Measurements from ENCODE around the gene CPA1. TPM values are rescaled to one million over a fixed set of nuclear protein-coding genes. Genes with fewer than 3 reads are reported as not detected.
A peak's percentile ranks its signal among the peaks of the same experiment; 100 is the strongest.

Gene CPA1
- not detected for total RNA-seq

DNA sequence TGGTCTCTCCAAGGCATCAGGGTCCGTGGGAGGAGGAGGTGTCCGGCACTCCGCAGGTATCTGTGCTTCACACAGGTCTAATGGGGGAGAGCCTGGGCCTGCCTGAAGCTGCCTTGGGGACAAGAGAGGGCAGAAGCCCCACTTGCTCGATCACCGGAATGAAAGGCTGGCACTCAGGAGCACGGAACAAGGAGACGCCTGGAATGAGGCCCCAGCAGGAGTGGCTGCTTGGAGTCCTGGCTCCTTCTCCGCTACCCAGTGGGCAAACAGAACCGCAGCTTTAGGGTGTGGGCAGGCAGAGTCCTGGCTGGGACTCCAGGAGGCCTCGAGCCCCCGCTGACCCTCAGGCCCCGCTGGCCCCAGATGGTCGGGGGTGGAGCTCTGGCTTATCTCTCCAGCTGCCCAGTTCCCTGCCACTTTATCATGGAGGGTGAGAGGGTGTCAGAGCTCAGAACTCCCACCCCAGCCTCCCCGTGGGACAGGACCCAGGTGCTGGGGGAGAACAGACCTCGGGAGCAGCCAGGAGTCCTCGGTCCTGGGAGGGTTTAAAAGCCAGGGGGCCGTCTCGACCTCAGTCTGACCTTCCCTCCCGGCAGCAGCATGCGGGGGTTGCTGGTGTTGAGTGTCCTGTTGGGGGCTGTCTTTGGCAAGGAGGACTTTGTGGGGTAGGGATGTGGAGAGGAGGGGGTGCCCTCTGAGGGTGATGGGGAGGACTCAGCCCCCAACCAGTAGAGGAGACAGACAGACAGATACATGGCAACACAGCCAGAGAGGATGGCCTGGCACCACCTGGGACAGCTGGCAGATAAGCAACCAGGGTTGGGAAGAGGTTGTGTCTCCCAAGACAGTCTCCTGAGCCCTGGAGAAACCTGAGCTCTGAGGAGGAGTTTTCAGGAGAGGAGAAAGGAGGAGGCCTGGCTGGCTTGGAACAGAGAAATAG is at the start of gene CPA1:
TSS of gene CPA1 (plus strand) at position 574 of the 940 bp plus-strand sequence. CDS start at position 601, 27 bp downstream.
- TF ChIP-seq POLR2A (IDR thresholded peaks at IDR 0.05) (no peak), CTCF (IDR thresholded peaks at IDR 0.05 in 4 of 5, conservative IDR thresholded peaks at IDR 0.05 in 1 of 5) (no peak)
- ATAC-seq = peak; percentile 47 to 51
- Histone ChIP-seq H3K9me3 (no peaks in the 10 kb centered on the region), H3K4me1 (peaks cover 1 to 10% of the 10 kb centered on the region in 2 donors), H3K27ac (no peak within 1 kb of the TSS), H3K27me3 (no peaks in the 10 kb centered on the region), H3K4me3 (no peak within 1 kb of the TSS), H3K36me3 (no peaks in the 10 kb centered on the region)
- in situ Hi-C loops (cut with MboI; ENCODE audit: low sequenced_read_pairs in 4 of 4) (no loop called here), intact Hi-C loops (cut with DNase I; ENCODE audit: low total_unique reads) (no loop called here)
- DNase-seq = no peak

DNA sequence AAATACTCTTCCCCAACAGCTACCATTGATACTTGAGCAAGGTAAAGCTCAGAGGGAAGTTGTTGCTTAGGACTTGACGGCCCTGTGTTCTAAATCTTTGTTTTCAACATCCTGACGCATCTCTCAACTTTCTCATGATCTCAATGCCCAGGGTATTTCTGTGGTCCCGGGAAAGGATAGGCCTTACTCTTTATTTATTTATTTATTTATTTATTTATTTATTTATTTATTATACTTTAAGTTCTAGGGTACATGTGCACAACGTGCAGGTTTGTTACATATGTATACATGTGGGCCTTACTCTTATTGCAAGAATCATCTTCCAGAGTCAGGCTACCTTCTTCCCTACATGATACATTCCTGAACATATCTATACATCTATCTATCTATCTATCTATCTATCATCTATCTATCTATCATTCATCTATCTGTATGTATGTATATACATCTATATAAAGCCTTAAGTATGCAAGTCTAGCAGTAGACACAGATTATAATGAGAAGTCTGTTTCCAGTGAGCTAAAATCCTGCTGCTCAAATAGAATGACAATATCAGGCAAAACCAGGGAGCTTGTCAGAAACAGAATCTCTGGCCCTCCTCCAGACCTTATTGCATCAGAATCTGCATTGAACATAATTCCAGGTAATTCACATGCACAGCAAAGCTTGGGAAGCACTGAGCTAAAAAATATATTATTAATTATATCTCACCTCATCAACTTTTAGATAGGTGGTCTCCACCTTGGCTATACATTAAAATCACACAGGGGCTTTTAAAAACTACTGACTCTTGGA is 47.8 kb upstream of the CPA1 start:
- no peak for ATAC-seq
- H3K27me3 ChIP-seq = no peaks in the 10 kb centered on the region
- no peaks in the 10 kb centered on the region for H3K36me3 ChIP-seq
- TF ChIP-seq CTCF (IDR thresholded peaks at IDR 0.05 in 4 of 5, conservative IDR thresholded peaks at IDR 0.05 in 1 of 5) (no peak), POLR2A (IDR thresholded peaks at IDR 0.05) (no peak)
- no peak overlapping the region for H3K4me3 ChIP-seq
- no peak for DNase-seq
- no peaks in the 10 kb centered on the region for H3K9me3 ChIP-seq
- in situ Hi-C loops (cut with MboI; ENCODE audit: low sequenced_read_pairs in 4 of 4) = no loop called here
- intact Hi-C loops (cut with DNase I; ENCODE audit: low total_unique reads) = no loop called here
- H3K27ac ChIP-seq = no peak overlapping the region
- no peaks in the 10 kb centered on the region for H3K4me1 ChIP-seq

DNA sequence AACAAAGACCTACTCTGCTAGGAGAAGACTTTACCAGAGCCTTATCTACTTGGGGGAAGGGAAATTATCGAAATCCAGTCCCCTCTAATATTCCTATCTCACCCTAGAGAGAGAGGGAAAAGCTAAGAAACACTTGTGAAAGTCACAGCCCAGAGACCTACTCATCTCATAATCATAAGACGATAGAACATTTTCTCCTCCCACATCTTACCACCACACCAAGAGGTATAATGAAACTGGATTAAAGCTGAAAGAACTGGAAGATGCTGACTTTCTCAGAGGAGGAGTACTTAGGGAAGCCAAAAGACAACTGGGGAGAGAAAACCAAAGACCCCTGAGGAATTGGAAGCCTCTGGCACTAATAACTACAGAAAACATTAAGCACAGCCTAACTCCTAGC is 46.5 kb upstream of the CPA1 start:
- DNase-seq = no peak
- in situ Hi-C loops (cut with MboI; ENCODE audit: low sequenced_read_pairs in 4 of 4) = no loop called here
- intact Hi-C loops (cut with DNase I; ENCODE audit: low total_unique reads) = no loop called here
- no peaks in the 10 kb centered on the region for H3K27me3 ChIP-seq
- no peaks in the 10 kb centered on the region for H3K9me3 ChIP-seq
- TF ChIP-seq CTCF (IDR thresholded peaks at IDR 0.05 in 4 of 5, conservative IDR thresholded peaks at IDR 0.05 in 1 of 5) = no peak
- TF ChIP-seq POLR2A (IDR thresholded peaks at IDR 0.05) = no peak
- no peak overlapping the region for H3K27ac ChIP-seq
- H3K36me3 ChIP-seq = no peaks in the 10 kb centered on the region
- no peak overlapping the region for H3K4me3 ChIP-seq
- ATAC-seq = no peak
- no peaks in the 10 kb centered on the region for H3K4me1 ChIP-seq

- ATAC-seq (no peak), DNase-seq (no peak)
- no peak overlapping the region for H3K4me3 ChIP-seq
- intact Hi-C loops (cut with DNase I; ENCODE audit: low total_unique reads) (no loop called here), in situ Hi-C loops (cut with MboI; ENCODE audit: low sequenced_read_pairs in 4 of 4) (no loop called here)
- no peak overlapping the region for H3K27ac ChIP-seq
- no peaks in the 10 kb centered on the region for H3K36me3 ChIP-seq
- H3K27me3 ChIP-seq = no peaks in the 10 kb centered on the region
- H3K4me1 ChIP-seq = no peaks in the 10 kb centered on the region
- TF ChIP-seq POLR2A (IDR thresholded peaks at IDR 0.05) = no peak
- no peak for TF ChIP-seq CTCF (IDR thresholded peaks at IDR 0.05 in 4 of 5, conservative IDR thresholded peaks at IDR 0.05 in 1 of 5)
- H3K9me3 ChIP-seq = no peaks in the 10 kb centered on the region
Observed at GRCh38 chr7:130334274-130334673, 46.0 kb upstream of the CPA1 start.

All from gastrocnemius medialis (tissue), 4 donors.